H4 (cell line): Measurements from ENCODE around the gene MAD1L1. TPM values are rescaled to one million over a fixed set of nuclear protein-coding genes. Genes with fewer than 3 reads are reported as not detected.

ENCODE experiments used
- DNase-seq: peaks from one replicate; pipeline ENCODE4 v3.0.0-alpha.2; 2015; ENCODE audit warnings: low spot score
- total RNA-seq: library from RNA; depleted of rRNA; stranded (reverse); fragments of >200 nt; shearing (Covaris generic); gene quantifications from 2 replicates; pipeline ENCODE4 v1.2.3, GENCODE V29; 2014

Gene MAD1L1
- total RNA-seq, 1 experiment from 2014 or later, result 121 TPM

DNA sequence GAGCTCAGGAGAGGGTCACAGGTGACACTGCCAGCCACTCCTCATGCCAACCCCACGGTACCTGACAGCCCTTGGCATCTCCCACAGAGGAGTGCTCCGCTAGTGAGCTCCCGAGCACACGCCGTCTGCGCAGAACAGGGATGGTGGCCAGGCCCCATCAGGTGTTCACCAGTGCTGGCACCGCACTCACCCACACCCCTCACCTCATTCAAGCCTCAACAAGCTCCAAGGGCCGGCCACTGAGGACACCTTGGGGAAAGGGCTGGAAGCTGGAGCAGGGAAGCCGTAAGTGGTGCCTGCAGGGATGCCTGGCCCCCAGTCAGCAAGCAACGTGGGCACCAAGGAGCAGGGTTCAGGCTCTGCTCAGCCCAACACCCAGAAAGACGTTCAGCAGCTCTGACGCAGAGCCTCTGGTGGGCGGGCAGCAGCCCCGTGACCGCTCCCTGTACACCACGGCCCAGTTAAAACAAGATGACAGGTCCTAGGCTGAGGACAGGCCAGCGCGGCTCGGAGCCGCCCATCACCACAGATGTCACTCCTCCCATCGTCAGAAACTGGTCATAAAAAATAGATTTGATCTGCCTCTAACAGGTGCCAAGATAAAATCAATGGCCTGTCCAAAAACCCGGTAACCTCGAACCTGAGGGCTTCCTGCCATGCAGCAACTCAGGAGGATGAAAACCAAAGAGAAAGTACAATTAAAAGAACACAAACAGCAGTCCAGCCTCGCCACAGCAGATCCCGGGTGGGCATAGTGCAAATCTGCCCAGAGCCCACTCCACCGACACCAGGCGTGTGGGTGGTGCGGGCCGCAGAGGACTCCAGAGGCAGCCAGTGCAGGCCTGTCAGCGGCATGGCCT is 275.9 kb downstream of the MAD1L1 start:
- DNase-seq, result no peak

DNA sequence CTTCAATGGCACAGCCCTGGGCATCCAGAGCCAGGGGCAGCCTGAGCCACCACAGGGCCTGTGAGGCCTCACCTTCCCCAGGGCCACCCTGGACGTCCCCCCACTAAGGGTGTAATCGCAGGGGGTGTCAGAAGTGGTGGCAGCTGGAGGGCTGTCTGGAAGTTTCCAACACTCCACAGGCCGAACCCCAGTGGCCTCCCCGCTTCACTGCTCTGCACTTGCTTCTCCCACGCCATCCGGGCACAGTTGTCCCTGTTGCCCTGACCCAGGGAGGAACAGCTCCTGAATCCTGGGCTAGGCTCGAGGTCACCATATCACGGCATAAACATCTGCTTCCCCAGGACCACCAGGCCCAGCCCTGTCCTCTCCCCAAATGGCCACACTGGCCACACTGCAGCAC is 276.6 kb downstream of the MAD1L1 start:
- DNase-seq, result no peak

DNA sequence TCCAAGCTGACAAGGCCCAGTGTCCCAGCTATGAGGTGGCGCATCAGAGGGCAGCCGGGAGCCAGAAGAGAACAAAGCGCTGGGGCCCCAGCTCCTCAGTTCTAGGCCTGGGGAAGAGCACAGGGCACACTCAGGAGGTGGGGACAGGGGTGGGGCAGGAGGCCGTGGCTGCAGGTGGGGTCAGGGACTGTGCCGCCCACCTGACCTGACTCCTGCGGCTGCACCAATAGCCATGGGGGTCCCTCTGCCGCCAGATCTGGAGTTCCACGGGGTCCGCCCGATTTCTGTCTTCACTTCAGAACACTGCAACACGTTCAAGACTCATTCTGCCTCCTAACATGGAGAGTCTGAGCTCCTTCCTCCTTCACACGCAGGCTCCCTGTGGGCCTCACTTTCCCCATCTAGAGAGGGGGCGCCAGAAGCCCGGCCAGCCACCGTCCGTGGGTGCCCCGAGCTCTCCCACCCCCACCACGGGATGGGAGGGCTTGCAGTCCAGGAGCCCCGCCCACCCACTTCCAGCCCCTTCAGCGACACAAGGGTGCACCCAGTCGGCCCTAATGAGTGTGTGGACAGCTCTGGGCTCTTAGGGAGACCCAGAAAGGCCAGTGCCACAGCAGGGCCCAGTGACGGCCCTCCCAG is 278.3 kb downstream of the MAD1L1 start:
- no peak for DNase-seq

DNA sequence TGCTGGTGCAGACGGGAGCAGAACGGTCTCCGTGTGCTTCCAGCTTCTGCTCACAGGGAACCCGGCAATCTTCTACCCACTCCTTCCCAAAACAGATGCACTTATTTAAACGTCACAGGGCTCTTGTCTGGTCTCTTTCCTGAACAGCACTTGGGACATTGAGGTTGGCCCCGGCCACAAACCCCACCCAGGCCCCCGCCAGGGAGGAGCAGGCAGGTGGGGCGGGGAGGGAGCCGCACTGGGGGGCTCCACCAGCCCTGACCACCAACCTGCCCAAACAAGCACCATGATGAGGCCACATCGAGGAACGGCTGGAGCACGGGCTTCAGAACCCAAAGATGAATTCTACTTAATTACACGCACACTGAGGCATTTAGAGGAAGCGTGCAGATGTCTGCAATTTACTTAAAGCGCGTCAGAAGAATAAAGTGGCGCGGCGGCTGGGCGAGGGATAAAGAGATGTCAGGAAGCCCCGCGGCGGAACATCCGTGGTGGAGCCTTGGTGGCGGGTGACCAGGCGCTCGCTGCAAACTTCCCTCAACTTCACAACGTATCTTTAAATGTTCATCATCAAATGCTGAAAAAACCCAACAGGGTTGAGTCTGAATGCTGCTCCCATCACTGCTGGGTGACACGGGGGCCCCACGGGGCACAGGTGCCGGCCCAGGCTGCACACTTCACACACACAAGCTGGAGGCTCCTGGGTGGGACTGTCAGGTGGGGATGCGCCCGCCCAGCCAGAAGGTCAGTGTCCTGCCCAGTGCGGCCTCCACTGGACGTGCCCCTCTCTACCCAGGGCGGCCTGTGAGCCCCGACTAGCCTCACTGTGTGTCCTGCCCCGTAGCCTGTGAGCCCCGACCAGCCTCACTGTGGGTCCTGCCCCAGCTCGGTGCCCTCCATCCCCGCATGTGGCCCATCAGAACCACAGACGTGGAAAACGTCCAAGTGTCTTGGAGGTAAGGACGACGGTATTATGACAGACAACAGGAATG is 279.2 kb downstream of the MAD1L1 start:
- DNase-seq, result no peak

DNA sequence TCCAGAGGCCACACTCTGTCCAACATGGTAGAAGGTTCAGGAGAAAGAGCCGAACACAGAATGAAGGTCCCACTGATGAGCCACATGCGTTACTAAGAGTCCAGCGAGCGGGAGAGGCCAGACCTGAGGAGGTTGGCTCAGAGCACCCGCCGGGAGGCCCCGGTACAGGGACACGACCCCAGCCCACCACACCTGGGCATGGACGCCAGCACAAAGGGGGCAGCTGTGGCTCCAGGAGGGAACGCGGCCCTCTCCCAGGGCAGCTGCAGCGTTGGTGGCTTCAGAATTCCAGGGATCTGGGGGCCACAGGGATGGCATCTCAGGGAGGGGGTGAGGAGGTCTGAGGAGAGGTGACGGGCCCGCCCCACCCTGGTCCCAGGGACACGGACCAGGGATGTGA is 280.0 kb downstream of the MAD1L1 start:
- no peak for DNase-seq

DNA sequence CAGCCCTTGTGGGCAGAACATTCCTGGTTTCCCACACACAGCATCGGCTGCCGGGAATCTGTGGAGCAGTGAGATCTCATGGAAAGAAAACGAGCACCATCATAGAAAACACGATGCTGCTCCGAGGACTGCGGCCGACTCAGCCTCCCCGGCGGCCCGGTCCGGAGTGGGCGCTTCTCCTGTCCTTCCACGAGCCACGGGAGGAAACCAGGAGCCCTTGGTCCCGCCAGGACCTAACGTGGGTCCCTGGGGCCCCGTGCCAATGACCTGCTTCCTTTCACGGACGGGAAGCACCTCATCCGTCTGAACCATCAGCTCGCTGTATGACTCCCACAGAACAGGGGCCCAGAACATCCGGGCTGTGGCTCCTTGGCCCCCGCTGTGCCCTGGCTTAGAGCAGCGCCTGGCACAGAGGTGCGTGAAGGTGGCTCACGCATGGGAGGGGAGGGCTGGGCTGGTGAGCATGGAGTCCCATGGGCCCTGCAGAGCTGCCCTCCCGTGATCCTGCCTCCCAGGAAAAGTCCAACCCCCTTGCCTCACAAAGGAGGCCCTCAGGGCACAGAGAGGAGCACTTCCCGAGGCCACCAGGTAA is 280.5 kb downstream of the MAD1L1 start:
- no peak for DNase-seq

DNA sequence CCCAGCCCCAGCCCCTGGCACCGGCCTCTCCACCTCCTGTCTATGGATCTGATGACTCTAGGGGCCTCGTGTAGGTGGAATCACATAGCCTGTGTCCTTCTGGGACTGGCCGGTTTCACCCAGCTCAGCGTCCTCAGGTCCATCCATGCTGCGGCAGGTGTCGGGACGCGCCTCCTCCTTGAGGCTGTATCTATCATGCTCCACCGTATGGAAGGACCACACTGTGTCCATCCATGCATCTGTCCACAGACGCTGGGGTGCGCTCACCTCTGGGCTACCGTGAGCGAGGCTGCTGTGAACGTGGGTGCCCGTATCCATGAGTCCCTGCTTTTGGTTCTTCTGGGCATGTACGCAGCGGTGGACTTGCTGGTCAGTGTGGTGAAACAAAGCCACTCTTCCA is 281.1 kb downstream of the MAD1L1 start:
- no peak for DNase-seq

DNA sequence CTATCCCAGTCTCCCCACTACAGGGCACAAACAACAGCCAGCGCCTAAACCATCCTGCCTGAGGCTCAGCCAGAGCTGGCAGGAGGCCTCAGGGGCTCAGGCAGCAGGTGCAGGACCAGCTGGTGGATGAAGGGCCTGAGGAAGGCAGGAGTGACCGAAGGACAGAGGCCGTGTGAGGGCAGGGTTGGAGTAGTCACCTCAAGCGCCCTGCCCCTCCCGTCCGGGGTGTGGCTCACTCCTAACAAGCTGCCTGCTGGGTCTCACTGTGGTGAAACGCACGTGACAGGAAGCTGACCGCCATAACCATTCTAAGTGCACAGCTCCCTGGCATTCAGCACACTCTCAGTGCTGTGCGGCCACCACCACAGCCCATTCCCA is 281.6 kb downstream of the MAD1L1 start:
- DNase-seq, result peak; percentile 76

DNA sequence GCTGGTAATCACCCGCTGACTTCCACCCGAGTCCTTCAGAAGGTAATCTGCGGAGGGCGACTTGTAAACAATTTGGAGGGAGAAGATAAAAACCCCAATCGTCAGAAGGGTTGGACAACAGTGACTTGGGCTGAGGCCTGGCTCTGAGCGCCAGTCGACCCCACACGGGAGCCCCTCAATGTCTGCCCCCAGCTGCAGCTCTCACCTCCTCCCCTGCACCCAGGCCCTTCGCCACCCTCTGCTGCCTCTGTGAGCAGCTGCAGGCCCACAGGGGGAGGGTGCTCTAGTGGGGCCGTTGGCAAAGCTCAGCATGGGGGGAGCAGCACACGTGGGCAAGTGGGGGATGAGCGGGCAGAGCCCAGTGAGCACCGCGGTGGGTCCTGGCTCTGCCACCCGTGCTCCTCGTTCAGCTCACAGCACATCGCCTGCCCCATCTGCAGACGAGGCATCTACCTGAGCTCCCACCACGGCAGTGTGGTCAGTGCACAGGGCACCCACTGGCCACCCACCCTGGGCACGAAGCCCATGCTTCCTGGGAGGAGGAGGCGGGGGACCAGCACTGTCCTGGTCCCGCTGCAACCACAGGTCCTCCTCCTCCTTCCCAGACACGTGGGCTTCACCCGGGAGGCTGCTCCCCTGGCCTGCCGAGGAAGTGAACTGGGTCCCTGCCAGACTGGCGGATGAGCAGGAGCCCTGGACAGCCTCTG is 282.1 kb downstream of the MAD1L1 start:
- no peak for DNase-seq

DNA sequence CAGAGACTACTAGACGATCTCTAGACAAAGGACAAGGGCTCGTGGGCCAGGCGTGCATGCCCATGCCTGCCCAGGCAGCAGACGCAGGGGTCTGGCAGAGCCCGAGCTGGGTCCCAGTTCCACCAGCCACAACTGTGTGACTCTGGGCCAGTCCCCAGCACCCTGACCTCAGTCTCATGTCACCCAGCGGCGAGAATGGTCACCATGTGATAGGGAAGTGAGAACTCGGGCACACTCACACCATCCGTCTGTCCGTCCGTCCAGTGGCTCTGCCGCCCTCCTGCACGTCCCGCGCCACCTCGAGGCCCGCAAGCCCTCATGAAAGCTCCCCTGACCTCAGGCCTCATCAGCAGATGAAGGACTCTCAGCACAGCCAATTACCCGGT is 282.7 kb downstream of the MAD1L1 start:
- no peak for DNase-seq

DNA sequence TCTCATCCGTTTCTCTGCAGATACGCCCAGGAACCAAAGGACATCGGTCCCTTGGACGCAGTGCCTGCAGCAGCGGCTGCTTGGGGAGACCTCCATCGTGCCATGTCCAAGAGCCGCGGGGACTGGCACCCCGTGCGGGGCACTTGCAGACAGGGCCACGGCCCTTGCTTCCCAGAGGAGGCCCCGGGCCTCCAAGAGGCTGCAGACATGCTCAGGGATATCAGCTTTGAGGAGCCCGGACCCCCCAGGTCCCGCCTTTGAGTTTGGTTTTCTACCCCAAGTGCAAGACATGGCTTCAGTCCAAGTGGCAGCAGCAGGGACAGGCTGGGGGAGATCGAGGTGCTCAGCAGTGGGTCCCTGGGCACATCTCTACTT is 283.1 kb downstream of the MAD1L1 start:
- no peak for DNase-seq

DNA sequence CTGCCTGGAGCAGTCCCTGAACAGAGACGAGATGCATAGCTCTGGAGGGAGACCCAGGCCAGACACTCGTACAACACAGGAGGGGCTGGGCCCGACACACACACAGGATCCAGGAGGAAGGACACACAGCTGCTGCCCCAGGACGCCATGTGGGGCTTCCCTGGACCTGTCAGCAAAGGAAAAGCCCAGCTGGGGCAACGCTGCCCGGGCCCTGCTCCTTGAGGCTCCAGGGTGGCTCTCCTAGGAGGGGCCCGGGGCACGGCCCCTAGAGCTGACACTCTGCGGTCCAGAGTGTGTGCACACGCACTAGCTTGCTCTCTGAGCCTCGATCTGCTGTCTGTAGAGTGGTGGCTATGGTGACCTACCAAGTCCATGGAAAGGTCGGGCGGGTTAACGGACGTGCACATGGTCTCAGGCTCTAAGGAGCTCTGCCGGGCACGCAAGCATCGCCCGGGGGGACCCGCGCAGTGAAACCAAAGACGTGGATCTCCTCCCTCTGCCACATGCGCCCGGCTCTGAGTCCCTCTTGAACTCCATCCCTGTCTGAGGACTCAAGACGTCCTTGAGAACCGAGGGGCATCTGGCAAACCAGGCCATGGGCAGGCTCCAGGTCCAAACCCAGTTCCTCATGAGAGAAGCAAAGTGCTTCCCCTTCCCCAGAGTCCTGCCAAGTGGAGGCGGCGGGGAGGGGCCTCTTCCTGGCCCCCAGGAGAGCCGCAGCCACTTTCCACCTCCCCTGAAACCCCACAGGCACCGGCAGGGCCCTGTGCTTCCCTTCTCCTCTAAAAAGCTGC is 283.7 kb downstream of the MAD1L1 start:
- no peak for DNase-seq

DNA sequence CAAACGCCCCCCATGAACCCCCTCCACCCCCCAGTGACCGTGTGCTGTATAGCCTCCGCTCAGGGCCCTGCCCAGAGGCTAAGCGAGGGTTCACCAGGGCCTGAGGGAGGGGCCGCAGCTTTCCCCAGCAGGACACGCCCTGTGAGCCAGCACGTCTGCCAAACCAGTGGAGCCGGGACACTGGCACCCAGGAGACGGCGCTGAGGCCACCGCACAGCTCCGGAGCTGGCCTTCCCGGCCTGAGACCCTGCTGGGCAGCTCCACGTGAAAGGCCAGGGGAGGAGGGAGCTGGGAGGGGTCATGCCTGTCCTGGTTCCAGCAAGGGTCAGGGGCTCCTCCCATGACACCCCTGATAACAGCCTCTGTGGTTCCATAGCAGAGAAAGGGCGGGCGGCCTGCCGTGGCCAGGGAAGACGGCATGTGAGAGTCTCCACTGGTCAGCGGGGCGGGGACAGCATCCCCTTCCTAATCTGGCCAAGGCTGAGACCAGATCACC is 284.4 kb downstream of the MAD1L1 start:
- no peak for DNase-seq

DNA sequence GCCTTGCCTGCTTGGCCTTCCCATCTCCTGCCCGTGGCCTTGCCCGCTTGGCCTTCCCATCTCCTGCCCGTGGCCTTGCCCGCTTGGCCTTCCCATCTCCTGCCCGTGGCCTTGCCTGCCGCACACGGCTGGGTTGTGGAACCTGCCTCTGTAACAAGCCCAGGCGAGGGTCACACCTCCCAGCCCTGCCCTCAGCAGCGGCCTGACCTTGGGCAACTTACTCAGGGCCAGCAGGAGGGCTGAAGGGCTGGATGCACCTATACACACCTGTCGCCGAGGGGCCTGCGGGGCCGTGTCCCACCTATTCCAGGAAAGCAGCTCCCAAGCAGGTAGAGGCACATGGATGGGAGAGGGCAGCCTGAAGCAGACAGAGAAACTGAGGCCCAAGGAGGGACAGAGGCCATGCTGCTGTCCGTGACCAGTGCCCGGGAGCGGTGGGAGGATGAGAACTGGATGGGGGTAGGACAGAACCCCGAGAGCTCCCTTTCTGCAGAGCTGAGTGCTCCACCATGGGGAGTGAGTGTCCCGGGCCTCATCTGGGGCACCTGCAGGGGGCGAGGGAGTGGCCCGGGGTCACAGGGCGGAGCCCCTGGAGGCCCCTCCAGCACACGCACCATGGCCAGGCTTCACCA is 285.0 kb downstream of the MAD1L1 start:
- no peak for DNase-seq

DNA sequence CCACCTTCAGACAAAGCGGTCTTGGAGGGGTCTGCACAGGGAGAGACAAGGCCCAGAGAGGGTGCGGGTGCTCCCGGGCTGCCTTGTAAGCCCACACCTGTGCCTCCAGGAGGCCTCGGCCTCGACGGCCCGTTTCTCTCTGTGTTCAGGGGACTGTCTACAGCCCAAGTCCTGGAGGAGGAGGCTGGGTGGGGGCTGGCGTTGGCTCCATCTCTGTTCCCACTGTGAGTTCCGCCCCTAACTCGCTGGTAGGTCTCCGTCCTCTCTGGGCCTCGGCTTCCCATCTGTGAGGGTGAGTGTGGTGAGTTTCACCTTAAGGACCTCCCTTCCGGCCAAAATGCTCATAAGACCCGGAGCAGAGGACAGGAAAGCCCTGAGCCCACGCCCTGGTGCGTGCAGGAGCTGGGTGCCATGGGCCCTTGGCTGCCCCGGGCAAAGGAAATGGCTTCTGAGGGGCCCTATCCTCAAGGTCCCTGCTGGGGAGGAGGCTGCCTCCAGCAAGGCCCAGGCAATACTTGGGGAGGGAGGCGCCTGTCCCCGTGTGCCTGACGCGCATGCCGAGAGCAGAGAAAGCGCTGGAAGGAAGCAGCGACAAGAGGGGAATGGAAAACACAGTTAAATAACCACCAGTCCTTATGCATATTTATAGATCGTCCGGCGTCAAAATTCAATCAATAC is 285.8 kb downstream of the MAD1L1 start:
- DNase-seq, result no peak

DNA sequence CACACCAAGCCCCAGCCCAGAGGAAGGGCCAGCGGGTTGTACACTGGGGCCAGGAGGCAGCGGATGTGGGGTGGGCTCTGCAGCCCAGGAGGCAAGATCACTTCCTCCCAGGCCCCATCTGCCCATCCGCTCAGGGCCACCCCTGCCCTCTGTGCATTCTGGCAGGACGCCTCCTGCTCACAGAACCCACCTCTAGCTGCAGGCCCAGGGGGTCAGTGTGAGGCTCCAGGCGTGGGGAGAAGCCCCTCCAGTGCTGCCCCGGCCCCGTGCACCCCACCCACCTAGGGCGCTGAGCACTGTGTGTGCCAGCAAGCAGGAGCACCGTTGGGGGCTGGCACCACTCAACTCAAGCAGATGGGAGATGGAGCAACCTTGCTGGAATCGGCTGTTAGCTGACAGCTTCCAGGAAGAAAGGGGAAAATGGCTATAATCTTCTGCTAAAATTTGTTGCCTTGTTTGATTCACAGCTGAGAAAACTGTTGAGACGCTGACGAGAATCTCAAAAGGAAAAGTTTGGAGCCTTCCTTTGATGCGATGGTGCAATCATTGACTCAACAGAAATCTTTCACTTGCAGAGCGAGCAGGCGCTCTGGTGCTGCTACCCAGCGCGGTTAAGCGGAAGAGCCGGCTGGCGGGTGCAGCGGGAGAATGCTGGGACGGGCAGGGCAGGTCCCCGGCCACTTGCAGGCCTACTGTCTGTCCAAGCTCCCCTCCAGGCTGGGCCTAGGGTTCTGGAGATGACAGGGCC is 286.5 kb downstream of the MAD1L1 start:
- no peak for DNase-seq

DNA sequence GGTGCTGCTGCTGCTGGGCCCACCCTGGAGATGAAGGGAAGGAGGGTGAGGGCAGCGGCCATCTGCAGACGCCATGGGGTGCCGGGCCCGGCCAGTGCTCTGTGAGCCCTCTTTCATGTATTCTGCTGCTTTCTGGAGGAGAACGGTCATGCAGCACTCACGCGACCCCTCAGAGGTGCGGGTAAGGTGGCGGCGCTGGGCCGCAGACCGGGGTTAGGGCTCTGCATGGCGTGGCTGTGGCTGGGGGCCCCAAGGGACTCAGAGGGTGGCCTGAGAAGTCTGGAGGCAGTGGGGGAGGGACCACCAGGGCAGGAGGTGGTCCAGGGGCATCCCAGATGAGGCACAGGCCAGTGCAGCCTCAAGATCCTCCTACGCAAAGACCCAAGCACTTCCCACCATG is 287.2 kb downstream of the MAD1L1 start:
- no peak for DNase-seq

DNA sequence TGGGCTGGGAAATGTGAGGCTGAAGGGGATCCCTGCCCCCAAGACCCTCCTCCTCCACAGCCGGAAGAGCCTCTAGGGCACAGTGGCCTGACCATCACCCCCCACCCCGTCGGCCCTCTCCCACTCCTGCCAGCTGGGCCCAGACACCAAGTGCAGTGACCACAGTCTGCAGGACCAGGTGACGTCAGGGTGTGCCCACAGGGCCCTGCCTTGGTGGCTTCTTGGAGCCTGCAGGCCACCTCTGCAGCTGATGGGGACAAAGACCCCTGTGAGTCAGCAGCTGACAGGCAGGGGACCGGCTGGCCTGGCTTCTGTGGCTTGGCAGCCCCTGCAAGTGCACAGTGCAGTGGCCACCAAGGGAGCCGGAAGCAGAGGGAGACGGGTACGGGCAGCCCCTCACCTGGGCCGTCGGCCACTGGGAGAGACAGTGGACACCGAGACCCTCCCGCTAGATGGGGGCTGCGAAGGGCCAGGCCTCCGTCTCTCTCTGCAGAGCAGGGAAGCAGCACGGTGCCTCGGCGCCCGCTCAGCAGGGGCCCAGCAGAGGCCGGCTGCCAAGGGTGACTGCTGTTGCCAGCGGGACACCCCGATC is 288.0 kb downstream of the MAD1L1 start:
- no peak for DNase-seq
